HG03575 (cell line): ENCODE results near the gene LSS.
"Not testable (repeated sequence)": the region's sequence is repeated elsewhere in the genome, so short reads cannot be mapped to it uniquely, and the experiment has no call there.

Experiments used
- ATAC-seq: cut with Tn5 transposase; IDR thresholded peaks from one replicate; pipeline ENCODE4 v1.9.1; 2021; ENCODE audit not compliant: unreplicated experiment, insufficient number of reproducible peaks, low FRiP score; ENCODE audit errors: extremely low read depth

LSS gene

GRCh38 chr21:46208761-46209721 is 19.5 kb downstream of the LSS start:
- no peak for ATAC-seq

- no peak for ATAC-seq
These were observed 20.5 kb downstream of the LSS start for GRCh38 chr21:46207920-46208591.

- ATAC-seq: no peak
These were observed 21.3 kb downstream of the LSS start for GRCh38 chr21:46207006-46207919.

- ATAC-seq: no peak
These were observed 22.2 kb downstream of the LSS start for GRCh38 chr21:46206163-46207005.

GRCh38 chr21:46205766-46206162 is 22.8 kb downstream of the LSS start:
- ATAC-seq: no peak

- no peak for ATAC-seq
These were observed 23.4 kb downstream of the LSS start for GRCh38 chr21:46205166-46205565.

- ATAC-seq: no peak
These were observed 25.4 kb downstream of the LSS start for GRCh38 chr21:46203203-46203600.

- ATAC-seq: no peak
These were observed 25.9 kb downstream of the LSS start for GRCh38 chr21:46202592-46203202.

- ATAC-seq: not testable (repeated sequence)
These were observed 27.4 kb downstream of the LSS start for GRCh38 chr21:46200877-46201803.

- ATAC-seq: no peak
These were observed 28.9 kb downstream of the LSS start for GRCh38 chr21:46199436-46200373.

- ATAC-seq: no peak
These were observed 31.8 kb downstream of the LSS start for GRCh38 chr21:46196733-46197132.

GRCh38 chr21:46195595-46196195 is 32.9 kb downstream of the LSS start:
- ATAC-seq: no peak

- no peak for ATAC-seq
These were observed 33.9 kb downstream of the LSS start for GRCh38 chr21:46194374-46195334.

GRCh38 chr21:46193829-46194373 is 34.7 kb downstream of the LSS start:
- no peak for ATAC-seq
